Activated CD4-positive, alpha-beta T cell treated with anti-CD3 and anti-CD28 coated beads, Interleukin-2, amount 50 U/mL, for 24 hours (primary cell): ENCODE results near the gene ZNF416.

Source experiments
- DNase-seq, 2 donors: peaks; one replicate each; pipeline ENCODE4 v3.0.0-alpha.2; 2020; ENCODE audit warnings: low read depth in 1 of 2, low spot score in 1 of 2

The ZNF416 gene

DNA sequence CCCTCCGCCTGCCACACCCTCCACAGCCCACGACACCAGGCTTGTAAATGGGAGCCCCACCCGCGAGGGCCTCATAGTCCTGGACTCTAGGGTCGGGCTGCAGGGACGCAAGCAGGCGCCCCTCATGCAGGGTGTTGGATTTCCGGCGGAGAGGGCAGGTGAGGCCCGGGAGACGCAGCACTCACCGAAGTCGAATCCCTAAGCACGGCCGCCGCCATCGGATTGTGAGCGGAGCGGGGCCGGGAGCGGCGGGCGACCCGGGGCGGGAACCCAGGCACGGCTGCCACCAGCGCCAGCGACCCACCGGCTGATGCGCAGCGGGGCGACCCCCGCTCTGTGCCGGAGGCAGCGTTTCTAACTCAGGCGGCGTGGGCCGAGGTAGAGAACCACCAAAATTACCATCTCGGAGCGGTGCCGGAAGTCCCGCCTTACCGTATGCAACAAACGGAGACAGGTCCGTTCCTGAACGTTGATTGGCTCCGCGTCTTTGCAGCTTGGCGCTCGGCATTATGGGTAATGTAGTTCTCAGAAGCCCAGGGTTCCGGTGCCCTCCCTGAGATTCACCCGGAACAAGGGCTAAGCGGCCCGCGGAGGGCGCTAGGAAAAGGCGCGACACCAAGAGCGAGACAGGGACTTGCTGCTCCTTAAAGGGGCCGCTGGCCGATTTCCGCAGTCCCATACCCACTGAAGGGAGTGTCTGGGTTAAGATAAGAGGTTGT, at the start of gene ZNF416:
ZNF416 (minus strand) TSS at position 425 of the 719 bp plus-strand sequence; CDS start at position 218, 207 bp downstream.
- peak; percentile 78 to 97 for DNase-seq

DNA sequence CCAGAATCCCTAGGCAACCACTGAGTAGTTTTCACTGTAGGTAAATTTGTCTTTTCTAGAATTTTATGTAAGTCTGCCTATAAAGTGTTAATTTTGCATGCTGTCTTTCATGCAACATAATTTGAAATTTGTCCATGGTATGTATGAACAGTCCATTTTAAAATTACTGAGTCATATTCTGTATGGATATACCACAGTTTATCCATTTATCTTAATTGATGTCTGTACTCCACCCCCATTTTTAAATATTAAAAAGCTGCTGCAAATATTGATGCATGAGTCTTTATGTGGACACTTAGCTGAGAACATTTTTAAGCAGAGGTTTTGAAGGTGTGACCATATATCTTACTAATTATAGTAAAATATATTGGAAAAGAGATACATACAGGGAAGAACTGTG, 44.4 kb upstream of the ZNF416 start:
- DNase-seq: no peak

DNA sequence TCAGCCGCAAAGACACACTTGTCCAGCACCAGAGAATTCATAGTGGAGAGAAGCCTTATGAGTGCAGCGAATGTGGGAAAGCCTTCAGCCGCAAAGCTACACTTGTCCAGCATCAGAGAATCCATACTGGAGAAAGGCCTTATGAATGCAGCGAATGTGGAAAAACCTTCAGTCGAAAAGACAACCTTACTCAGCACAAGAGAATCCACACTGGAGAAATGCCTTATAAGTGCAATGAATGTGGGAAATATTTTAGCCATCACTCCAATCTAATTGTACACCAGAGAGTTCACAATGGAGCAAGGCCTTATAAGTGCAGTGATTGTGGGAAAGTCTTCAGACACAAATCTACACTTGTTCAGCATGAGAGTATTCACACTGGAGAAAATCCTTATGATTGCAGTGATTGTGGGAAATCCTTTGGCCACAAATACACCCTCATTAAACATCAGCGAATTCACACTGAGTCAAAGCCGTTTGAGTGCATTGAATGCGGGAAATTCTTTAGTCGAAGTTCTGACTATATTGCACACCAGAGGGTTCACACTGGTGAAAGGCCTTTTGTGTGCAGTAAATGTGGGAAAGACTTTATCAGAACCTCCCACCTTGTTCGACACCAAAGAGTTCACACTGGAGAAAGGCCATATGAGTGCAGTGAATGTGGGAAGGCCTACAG, 42.1 kb upstream of the ZNF416 start:
- no peak for DNase-seq

DNA sequence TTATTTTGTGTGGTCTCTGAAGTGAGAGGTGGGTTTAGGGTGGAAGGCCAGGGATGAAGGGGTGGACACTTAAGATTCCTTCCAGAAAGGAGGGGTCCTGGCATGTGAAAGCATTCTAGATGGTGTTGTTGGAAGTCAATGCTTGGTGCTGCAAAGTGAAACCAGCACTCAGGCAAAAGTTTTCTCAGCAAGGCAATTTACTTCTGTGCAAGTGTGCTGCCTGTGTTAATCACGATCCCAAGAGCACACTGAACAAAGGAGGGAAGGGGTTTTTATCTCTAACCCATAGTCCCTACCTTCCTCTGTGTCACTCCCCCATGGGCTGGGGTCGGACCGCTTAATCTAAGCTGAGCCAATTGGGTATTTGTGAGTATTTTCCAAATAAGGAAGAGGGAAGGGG, 36.6 kb upstream of the ZNF416 start:
- DNase-seq: no peak

DNA sequence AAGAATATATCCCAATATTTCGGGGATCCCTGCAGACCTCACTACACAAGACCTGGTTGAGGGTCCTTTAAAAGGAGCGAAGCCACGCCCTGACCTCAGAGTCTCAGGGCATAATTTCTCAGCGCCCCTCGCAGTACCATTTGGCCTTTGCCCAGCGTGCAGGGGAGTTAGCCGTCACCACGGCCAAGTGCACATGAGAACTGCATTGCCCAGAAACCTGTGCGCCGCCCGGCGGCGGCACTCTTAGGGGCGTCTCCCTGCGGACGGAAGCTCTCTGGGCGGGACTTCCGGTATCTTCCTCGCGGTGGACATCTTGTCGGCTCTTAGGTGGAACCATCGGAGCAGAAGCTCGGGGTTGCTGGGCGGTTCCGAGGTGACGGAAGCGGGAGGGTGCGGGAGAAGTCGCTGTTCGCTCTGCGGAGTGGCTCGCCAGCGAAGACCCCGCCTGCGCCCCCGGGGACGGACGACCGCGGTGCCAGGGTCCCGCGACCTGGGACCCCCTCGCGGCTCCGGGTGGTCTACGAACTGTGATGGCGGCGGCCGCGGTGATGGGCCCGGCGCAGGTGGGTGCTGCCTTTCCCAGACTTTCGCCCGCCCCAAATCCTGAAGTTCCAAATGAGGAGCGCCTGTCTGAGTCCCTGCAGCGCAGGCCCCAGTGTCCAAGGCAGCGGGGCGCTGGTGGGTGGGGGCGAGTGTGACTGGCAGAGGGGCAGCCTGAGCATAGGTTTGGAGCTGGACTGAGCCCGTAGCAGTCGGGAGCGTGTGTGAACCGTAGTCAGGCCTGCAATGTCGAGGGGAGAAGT, 35.4 kb upstream of the ZNF416 start, which contains the start of gene ZNF134:
ZNF134 (plus strand) TSS at position 302 of the 803 bp plus-strand sequence. CDS start 5,227 bp downstream, outside the sequence.
- DNase-seq: peak; percentile 76 to 88

DNA sequence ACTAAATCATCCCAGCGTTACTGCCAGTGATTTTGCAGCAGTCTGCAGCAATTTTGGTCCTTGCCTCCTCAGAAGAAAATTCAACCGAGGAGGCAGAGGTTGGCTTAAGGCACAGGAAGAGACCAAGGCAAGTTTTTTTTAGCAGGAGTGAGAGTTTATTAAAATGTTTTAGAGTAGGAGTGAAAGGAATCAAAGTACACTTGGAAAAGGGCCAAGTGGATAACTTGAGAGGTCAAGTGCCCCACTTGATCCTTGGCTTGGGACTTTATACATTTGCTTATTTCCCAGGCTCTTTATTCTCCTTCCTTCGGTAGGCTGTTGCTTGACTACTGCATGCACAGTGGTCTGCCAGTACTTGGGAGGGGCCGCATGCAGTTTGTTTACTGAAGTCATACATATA, 32.4 kb upstream of the ZNF416 start:
- no peak for DNase-seq

DNA sequence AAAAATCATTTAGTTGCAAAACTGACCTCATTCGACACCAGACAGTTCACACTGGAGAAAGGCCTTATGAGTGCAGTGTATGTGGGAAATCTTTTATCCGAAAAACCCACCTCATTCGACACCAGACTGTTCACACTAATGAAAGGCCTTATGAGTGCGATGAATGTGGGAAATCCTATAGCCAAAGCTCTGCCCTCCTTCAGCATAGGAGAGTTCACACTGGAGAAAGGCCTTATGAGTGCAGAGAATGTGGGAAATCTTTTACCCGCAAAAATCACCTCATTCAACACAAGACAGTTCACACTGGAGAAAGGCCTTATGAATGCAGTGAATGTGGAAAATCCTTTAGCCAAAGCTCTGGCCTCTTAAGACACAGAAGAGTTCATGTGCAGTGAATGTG, 28.2 kb upstream of the ZNF416 start:
- no peak for DNase-seq

DNA sequence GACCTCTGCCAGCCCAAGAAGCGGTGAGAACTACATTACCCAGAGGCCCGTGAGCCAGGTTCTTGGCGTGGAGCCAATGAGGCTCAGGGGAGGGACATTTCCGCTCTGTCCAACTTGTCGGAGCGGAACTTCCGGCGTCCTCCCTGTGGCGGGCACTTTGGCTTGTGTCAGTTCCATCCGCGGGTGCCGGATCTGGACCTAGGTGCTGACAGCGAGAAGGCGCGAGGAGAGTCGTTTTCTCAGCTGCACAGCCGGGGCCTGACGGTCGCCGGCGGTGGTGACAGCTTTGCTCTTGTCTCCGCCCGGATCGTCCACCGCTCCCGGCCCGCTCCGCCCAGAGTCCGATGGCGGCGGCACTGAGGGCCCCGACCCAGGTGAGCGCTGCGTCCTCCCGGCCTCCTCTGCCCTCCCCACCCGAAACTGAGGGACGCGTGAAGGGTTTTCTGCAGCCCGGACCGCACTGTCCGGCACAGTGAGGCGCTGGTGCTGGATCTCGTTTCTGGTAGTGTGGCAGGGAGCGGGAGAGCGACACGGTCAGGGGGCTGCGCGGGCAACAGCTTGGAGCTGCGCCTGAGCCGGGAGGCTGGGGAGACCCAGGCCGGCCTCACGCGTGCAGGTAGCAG, 21.2 kb upstream of the ZNF416 start, which contains the start of gene ZNF530:
ZNF530 (plus strand) TSS at position 125 of the 623 bp plus-strand sequence. CDS start 4,461 bp downstream, outside the sequence.
- DNase-seq: peak; percentile 80 to 90

DNA sequence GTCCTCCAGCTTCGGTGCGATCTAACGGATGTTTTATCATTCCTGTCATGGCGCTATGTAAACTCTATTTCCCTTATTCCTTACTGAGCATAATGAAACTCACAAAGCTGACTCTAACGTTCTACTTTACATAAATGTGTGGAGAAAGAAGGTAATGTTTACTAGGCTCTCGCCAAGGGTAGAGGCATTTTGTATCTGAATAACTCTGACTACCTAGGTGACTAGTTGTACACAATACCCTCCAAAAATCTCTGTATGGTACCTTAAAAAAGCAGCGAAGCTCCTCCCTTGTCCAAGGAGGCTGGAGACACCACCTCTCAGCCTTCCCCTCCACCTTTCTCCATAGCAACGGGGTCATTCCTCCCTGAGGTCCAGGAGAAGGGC, 20.7 kb upstream of the ZNF416 start:
- DNase-seq: no peak

DNA sequence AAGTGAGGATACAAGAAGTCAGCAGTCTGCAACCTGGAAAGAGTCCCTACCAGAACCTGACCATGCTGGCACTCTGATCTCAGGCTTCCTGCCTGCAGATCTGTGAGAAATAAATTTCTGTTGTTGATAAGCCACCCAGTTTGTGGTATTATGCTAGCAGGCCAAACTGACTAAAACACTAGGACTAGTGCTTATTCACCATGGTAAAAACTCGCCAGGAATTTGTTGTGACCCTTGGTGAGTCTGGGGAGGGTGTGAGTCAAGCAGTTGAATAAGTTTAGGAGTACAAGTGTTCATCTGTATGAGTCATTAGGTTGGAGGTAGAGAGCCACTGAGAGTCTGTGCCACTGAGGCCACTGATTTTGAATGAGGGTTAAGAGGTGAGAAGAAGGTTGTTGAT, 8.8 kb upstream of the ZNF416 start:
- DNase-seq: no peak

DNA sequence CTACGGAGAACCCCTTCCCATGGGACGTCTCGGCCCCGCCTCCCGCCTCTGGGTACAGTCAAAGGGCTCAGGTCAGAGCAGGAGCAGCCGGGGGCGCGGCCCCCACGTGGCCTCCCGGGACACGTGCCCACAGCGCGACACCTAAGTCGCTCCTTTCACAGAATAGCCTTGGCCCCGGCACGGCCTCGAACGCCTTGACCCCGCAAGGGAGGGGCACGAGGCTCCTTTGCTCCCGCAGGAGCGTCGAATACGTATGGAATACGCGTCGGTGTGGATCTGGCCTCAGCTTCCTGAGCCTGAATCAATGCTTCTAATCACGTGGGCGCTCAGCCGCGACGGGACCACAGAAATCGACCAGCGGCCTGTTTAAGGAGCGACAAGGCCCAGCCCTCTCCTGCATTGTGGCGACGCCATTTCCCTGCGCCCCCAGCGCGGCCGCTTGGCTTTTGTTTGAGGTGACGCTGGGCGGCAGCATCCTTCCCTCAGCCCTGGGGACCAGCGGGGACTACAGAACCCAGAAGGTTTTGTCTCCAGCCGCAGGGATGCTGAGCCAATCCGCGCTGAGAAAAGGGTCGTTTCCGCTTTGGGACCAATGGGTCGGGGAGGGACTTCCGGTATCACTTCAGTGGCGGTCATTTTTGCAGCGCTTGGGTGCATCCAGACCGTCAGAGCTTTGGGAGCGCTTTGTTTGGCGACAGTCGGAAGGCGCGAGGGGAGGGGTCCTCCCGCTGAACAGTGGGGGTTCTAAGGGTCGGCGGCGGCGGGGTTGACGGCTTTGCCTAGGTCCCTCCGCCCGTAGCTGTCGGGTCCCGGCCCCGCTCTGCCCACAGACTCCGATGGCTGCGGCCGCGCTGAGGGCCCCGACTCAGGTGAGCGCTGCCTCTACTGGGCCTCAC, 5.1 kb upstream of the ZNF416 start, which contains the start of gene ZIK1:
ZIK1 (plus strand) TSS at position 625 of the 896 bp plus-strand sequence; CDS start at position 837, 212 bp downstream.
- DNase-seq: peak; percentile 68 to 84

DNA sequence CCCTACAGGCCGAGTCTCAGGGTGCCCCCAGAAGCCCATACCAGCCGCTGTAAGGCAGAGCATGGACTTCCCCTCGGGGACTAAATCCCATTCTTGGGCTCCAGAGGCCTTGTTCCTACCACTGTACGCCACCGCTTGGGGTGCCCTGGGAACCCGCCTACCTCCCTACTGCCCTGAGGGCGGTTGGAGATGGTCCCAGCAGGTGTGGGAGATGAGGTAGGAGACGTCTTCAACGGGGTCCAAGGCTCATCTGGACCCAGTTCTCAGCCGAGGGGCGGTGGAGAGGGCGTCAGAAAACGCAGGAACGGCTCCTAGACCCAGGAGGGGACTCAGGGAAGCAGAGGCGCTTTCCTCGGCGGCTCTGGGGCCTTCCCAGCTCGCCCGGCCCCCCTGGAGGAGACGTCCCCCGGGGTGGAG, 4.4 kb upstream of the ZNF416 start:
- DNase-seq: no peak

DNA sequence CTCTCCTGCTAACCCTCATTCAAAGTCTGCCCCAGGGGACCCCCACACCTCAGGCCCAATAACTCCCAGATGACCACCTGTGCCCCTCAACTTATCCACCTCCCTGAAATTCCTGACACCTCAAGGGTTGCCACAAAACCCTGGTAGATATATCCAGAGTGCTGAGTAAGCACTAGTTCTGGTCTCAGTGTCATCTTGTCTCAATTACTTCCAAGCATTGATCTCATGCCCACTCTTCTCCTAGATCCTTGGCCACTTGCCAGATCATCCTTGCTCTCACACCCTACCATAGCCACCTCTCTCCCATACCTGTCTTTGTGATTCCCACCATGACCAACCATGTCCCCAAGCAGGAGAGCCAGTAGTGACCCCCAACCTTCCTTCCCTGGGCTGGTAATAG, 2.0 kb downstream of the ZNF416 start:
- no peak for DNase-seq

DNA sequence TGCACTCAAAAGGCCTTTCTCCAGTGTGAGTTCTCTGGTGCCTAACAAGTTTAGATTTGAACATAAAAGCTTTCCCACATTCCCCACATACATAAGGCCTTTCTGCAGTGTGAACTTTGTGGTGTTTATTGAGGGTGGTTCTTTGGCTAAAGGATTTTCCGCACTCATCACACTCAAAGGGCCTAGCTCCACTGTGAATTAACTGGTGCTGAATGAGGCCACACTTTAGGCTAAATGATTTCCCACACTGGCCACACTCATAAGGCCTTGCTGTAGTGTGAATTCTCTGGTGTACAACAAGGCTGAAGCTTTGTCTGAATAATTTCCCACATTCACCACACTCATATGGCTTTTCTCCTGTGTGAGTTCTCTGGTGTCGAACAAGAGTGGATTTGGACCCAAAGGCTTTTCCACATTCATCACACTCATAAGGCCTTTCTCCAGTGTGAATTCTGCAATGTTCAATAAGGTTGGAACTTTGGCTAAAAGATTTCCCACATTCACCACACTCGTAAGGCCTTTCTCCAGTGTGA, 6.2 kb downstream of the ZNF416 start:
- DNase-seq: no peak

DNA sequence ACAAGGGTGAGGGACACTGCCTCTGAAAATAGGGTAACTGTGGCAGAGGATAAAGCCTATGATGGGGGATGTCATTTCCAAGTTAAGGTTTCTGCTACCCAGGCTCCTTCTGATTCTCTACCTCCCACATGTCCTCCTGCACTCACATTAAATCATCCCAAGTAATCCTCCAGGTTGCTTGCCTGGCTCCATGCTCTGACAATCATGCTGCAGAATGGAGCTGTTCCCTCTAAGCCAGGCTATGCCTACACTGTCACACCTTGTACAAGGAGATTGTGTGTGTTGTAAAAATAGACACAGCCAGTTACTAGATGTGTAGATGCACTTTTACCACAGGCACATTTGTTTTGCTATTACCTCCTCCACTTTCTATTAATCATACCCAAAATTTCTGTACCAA, 8.0 kb downstream of the ZNF416 start:
- no peak for DNase-seq

DNA sequence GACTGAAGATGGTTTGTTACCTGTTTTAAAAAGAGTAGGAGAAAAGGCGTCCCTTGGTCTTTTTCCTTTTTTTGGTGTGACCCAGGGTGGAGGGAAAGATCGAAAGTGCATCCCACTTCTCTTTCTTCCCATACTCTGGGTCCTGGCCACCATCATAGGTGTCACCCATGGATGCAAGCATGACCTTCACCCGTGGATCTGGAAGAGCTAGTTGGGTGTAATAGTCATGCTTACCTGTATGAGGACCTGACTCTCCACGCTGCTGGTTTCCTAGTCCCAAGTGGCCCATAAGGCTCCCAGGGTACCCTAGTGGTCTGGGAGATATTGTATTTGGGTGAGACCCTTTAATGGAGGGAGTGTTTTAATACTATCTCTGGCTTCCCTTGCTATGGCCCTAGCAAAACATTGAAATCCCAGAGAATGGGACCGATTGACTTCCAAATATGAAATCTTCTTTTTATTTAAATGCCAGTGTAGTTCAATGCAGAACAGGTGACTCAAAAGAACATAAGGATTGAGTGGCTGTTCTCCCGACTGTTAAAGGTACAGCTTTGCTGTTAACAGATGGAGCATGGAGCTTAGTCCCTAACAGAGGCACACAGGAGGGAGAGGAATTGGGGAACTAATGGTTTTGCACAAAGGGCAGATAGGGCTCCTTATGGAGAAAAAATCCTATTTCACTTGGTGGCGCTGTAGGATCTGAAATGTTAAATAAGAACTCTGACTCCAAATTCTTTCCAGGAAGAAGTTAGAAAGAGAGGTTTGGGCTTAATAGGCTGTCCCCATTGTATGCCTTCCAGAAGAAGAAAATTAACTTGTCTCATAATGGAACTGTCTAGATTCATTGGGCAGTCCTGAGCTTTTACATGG, 12.1 kb downstream of the ZNF416 start:
- no peak for DNase-seq

DNA sequence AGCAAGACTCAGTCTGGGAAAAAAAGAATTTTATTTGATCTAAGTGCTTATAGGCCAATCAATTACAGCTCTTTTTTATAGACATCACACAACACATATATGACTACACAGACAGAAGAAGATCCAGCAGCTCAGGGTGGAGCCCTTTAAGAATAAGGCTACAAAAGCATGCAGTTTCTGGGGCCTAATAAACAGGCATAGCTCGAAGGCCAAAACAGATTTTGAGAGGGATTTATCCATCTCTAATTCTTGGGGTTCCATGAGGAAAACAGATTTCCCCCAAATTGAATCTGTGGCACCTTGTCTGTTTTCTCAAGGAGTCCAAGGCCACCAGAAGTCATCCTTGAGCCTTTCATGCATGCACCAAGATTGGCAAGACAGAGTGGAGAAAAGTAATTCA, 15.2 kb downstream of the ZNF416 start:
- no peak for DNase-seq

DNA sequence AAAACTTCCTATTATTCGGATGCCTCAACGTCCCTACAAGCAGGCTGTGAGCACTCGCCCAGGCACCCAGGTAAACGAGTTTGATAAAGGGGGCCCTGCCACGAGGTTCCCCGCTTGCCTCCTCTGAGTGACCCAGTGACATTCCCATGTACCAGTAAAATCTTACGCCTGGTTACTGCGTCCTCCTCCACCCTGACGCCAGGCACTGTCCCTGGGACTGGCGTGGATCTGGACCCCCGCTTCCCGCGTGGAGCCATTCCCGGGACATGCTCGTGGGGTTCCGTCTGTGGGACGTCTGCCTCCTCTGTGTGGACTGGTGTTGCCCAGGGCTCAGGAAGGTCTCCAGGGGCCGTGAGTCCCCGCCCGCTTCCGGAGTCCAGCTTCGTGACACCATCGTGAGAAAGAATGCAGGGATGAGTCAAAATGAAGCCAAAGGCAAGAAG, 18.6 kb downstream of the ZNF416 start:
- DNase-seq: no peak
